SK-N-SH treated with all-trans-retinoic acid at 6 μM for 48 hours (cell line): ENCODE results near the gene CCT2.

ENCODE experiments used
- ATAC-seq: fragments of 200-7000 bp; cut with Tn5 transposase; 3 replicates; pipeline ENCODE4 v1.9.1; 2020; ENCODE audit warnings: mild to moderate bottlenecking, moderate library complexity
- BACH2 ChIP-seq: fragments of 250-450 bp; sonication (Bioruptor Pico); IDR thresholded peaks from 2 replicates; pipeline ENCODE4 v1.9.0; 2021; ENCODE audit warnings: mild to moderate bottlenecking, borderline replicate concordance
- CREB5 ChIP-seq: fragments of 250-450 bp; sonication (Bioruptor Pico); IDR thresholded peaks from 2 replicates; pipeline ENCODE4 v1.5.1; 2020; ENCODE audit warnings: low read depth, mild to moderate bottlenecking, moderate library complexity
- CSDC2 ChIP-seq: fragments of 250-450 bp; sonication (Bioruptor Pico); IDR thresholded peaks from 2 replicates; pipeline ENCODE4 v1.5.0; 2020; ENCODE audit warnings: mild to moderate bottlenecking, moderate library complexity
- CSRNP3 ChIP-seq: fragments of 250-450 bp; sonication (Bioruptor Pico); IDR thresholded peaks from 2 replicates; pipeline ENCODE4 v1.5.1; 2021; ENCODE audit warnings: mild to moderate bottlenecking, moderate library complexity
- OSR1 ChIP-seq: fragments of 250-450 bp; sonication (Bioruptor Pico); IDR thresholded peaks from 2 replicates; pipeline ENCODE4 v1.8.0; 2022; ENCODE audit warnings: moderate library complexity, mild to moderate bottlenecking, inconsistent platforms
- PATZ1 ChIP-seq: fragments of 250-450 bp; sonication (Bioruptor Pico); IDR thresholded peaks from 2 replicates; pipeline ENCODE4 v1.8.0; 2020; ENCODE audit warnings: mild to moderate bottlenecking, moderate library complexity, borderline replicate concordance
- POU6F1 ChIP-seq: fragments of 250-450 bp; sonication (Bioruptor Pico); IDR thresholded peaks from 2 replicates; pipeline ENCODE4 v1.8.0; 2021; ENCODE audit warnings: low read depth, mild to moderate bottlenecking, moderate library complexity, borderline replicate concordance
- RARB ChIP-seq: fragments of 250-450 bp; sonication (Bioruptor Pico); IDR thresholded peaks from 2 replicates; pipeline ENCODE4 v1.8.0; 2021; ENCODE audit warnings: mild to moderate bottlenecking, moderate library complexity
- SNAI2 ChIP-seq: fragments of 250-450 bp; sonication (Bioruptor Pico); IDR thresholded peaks from 2 replicates; pipeline ENCODE4 v1.5.0; 2020; ENCODE audit warnings: mild to moderate bottlenecking, moderate library complexity
- TOX ChIP-seq: fragments of 250-450 bp; sonication (Bioruptor Pico); IDR thresholded peaks from 2 replicates; pipeline ENCODE4 v1.8.0; 2021; ENCODE audit warnings: mild to moderate bottlenecking, moderate library complexity, borderline replicate concordance
- TSHZ2 ChIP-seq: fragments of 250-450 bp; sonication (Bioruptor Pico); IDR thresholded peaks from 2 replicates; pipeline ENCODE4 v1.5.0; 2020; ENCODE audit warnings: mild to moderate bottlenecking, moderate library complexity
- ZC3H10 ChIP-seq: fragments of 250-450 bp; sonication (Bioruptor Pico); IDR thresholded peaks from 2 replicates; pipeline ENCODE4 v1.5.1; 2021; ENCODE audit warnings: mild to moderate bottlenecking, moderate library complexity
- ZFP3 ChIP-seq: fragments of 250-450 bp; sonication (Bioruptor Pico); IDR thresholded peaks from 2 replicates; pipeline ENCODE4 v1.5.0; 2020; ENCODE audit warnings: mild to moderate bottlenecking, moderate library complexity
- ZFP30 ChIP-seq: fragments of 450-650 bp; formaldehyde crosslinking; IDR thresholded peaks from 2 replicates; pipeline ENCODE4 v1.5.0; 2022; ENCODE audit warnings: mild to moderate bottlenecking, moderate library complexity
- ZNF70 ChIP-seq: fragments of 450-650 bp; formaldehyde crosslinking; IDR thresholded peaks from 2 replicates; pipeline ENCODE4 v1.5.0; 2020; ENCODE audit warnings: mild to moderate bottlenecking, moderate library complexity
- ZNF8 ChIP-seq: fragments of 450-650 bp; formaldehyde crosslinking; IDR thresholded peaks from 2 replicates; pipeline ENCODE4 v1.5.0; 2020; ENCODE audit warnings: mild to moderate bottlenecking, moderate library complexity

The CCT2 gene

GRCh38 chr12:69644511-69644910 lies 59.3 kb downstream of the CCT2 start:
- ATAC-seq, result no peak
- TF ChIP-seq BACH2 (CRISPR knock-in tag) (no peak), POU6F1 (no peak), CSRNP3 (no peak), ZFP30 (CRISPR knock-in tag) (no peak), ZNF70 (CRISPR knock-in tag) (no peak), TSHZ2 (CRISPR knock-in tag) (no peak), ZC3H10 (CRISPR knock-in tag) (no peak), CSDC2 (no peak), ZFP3 (CRISPR knock-in tag) (no peak), CREB5 (CRISPR knock-in tag) (no peak), ZNF8 (CRISPR knock-in tag) (no peak), RARB (CRISPR knock-in tag) (no peak)

GRCh38 chr12:69645031-69645430 lies 59.8 kb downstream of the CCT2 start:
- no peak for ATAC-seq
- TF ChIP-seq ZFP3 (CRISPR knock-in tag) (no peak), POU6F1 (no peak), ZC3H10 (CRISPR knock-in tag) (no peak), CREB5 (CRISPR knock-in tag) (no peak), TOX (CRISPR knock-in tag) (no peak), OSR1 (CRISPR knock-in tag) (no peak), PATZ1 (CRISPR knock-in tag) (no peak), RARB (CRISPR knock-in tag) (no peak), ZNF70 (CRISPR knock-in tag) (no peak)

GRCh38 chr12:69647178-69647577 lies 61.9 kb downstream of the CCT2 start:
- TF ChIP-seq TSHZ2 (CRISPR knock-in tag) (no peak), CSDC2 (no peak), ZC3H10 (CRISPR knock-in tag) (no peak), SNAI2 (CRISPR knock-in tag) (no peak)
- no peak for ATAC-seq
